NCI-H748 (cell line): ENCODE data around the gene MN1.

ENCODE experiments used
- DNase-seq: peaks from one replicate; lab custom pipeline; 2025; ENCODE audit not compliant: unreplicated experiment; lab: John Stamatoyannopoulos, UW

The MN1 gene

DNA sequence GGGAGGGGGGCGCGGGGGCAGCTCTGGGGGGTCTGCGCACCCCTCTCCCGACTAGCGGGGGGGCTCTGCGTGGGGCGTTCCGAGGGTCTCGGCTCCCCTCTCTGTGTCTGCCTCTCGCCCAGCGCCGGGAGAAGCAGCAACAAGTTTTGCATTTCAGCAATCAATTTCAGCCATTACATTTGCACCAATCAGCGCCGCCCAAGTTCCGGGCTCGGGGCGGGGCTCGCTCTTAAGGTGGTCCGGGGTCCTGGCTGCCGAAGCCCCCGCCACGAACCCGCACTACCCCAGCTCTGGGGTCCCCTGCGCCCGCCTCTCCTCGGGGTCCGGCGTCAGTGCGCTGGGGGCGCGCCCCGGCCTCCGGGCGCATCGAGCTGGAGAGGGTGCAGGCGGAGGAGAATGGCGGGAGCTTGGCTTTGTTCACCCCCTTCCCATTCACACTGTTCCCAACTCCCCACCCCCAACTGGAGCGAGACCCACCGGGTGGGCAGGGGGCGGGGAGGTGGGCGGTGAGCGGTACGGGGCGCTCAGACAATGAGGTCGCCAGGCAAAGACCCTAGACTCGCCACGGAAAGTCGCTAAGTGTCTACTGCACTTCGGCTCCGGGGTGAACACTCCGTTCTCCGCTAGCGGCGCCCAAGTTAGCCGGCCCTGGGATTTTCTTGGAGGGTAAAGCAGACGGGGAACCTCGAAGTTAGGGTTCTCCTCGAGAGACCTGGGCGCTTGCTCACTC lies at the start of gene MN1:
Gene MN1 (minus strand): TSS at position 141 of the 730 bp plus-strand sequence. CDS start 1,213 bp downstream, outside the sequence.
- DNase-seq: peak; percentile 37

DNA sequence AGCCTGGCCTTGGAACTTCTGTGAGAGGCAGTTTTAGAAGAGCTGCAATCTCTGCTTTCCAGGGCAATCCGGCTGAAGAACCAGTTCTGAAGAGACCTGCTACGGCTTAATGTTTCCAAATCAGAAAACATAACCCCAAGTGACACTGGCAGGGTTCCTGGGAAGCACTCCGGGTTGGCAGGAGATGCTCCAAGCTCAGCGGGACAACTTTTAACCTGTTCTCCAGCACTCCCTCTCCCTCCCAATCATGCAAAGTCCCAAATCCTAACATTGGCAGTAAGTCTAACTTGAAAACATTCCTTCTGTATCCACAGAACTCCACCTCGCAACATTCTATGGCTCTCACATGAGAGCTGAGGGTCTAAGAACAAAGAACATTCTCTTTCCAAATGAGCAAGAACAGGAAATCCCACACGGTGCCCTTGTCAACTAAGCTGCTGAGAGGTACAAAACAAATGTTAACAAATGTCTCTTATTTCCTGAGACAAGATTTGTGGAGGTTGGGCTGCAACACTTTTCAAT lies 48.5 kb upstream of the MN1 start:
- DNase-seq: no peak

DNA sequence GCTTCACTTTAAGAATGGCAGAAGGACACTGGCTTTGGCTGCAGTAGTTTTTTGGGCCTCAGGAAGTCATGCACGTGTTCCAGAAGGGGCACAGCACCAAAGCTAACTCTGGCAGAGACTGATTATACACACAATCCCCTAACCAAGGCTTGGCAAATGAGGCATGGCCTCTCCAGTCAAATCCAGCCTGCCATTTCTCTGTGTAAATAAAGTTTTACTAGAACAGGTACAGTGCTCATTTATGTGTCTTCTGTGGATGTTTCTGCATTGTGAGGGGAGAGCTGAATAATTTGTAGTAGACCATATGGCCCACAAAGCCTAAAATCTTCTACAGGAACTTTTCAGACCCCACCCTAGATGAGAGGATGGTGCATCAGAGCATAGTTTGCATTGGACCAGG lies 46.4 kb upstream of the MN1 start:
- DNase-seq: no peak

DNA sequence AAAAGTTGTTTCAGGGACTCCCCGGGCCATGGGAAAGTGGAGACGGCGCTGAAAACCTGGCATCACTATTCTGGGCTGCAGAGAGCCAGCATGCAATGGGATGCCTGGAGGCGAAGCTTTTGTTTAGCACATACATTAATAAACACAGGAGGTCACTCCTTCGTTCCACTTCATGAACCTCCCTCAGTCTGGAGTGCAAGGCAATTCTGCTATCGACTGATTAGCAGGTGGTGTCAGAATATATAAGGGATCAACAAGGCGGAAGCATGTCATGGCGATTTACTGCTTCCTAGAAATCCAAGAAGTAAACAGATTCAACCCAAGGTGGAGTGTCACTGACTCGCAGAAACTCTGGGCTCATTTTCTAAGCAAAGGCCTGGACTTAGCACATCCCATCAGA lies 45.4 kb upstream of the MN1 start:
- no peak for DNase-seq

GRCh38 chr22:27846248-27846757 lies 44.7 kb upstream of the MN1 start:
- no peak for DNase-seq

GRCh38 chr22:27845644-27846043 lies 44.1 kb upstream of the MN1 start:
- no peak for DNase-seq

GRCh38 chr22:27844656-27845591 lies 43.4 kb upstream of the MN1 start:
- DNase-seq: no peak

DNA sequence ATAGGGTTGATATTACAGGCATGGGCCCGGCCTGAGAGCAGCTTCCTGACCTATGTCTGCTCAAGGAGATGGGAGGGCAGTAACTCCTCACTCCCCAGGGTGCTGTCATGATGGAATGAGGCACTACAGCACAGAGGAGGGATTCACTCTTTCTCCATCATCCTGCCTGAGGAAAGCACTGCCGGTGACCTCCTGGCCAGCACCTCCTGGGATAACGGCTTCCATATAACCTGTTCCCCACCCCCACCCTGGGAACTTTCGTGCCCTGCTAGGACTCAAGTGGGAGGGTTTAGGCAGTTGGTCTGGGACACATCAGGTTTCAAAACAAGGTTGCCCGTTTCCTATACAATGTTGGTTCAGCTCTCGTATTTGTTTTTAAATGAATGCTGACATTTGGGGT lies 42.7 kb upstream of the MN1 start:
- no peak for DNase-seq

DNA sequence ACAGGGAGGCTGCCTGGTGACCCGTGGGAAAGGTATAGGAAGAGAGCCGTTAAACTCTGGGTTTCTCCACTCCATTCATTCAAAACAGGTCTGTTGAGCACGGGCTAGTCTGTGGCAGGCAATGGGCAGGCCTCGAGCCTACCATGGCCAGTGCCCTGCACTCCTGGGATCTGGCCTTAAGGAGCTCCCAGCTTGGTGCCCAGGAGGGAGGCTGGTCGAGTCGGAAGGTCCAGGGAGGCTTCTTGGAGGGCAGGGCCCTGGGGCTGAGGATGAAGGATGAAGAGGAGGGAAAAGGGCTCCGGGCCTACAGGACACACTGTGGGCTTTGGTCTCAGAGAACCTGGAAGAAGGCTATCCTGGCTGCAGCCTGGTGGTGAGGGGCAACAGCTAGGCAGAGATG lies 41.9 kb upstream of the MN1 start:
- DNase-seq: no peak

- DNase-seq: no peak
Measured at GRCh38 chr22:27842669-27843431, 41.3 kb upstream of the MN1 start.

- no peak for DNase-seq
Measured at GRCh38 chr22:27842201-27842600, 40.6 kb upstream of the MN1 start.

DNA sequence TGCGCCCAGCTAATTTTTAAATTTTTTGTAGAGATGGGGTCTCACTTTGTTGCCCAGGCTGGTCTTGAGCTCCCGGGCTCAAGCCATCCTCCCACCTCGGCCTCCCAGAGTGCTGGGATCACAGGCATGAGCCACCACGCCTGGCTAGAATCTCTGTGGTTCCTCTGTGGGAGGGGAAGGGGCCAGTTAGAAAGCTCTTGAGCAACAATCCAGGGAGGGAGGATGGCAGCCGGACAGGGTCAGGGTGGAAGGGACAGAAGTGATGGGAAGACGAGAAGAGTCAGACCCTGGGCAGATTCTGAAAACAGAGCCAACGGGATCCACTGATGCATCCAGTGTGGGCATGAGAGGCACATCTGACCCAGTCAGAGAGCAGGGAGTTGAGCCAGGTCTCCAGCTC lies 38.9 kb upstream of the MN1 start:
- DNase-seq: no peak

DNA sequence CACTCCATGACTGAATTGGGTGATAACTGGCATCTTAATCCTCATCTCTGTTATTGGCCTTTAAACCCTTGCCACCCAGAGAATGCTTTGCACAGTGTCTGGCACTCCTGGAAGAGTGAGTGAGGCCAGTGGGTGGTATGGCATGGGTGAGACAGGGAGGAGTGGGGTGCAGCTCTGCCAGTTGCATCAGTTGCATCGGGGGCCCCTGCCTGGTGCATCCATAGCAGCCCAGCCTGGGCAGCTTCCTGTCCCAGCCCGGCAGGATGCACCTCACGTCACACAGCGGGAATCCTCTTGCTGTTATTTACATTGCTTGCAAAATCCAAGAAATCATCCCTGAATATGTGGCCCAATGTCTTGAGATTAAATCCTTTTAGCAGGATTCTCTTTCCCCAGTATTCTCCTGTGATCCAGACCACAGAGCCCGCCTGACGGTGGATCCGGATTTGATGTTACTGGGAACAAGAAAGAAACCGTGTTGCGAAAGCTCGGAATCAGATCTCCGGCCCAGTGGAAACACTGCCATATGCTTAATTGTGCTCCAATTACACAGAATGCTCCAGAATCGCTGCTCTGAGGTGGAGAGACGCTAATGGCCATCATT lies 37.6 kb upstream of the MN1 start:
- DNase-seq: no peak

- DNase-seq: no peak
Measured at GRCh38 chr22:27836181-27836580, 34.6 kb upstream of the MN1 start.

- DNase-seq: no peak
Measured at GRCh38 chr22:27835446-27835845, 33.9 kb upstream of the MN1 start.

DNA sequence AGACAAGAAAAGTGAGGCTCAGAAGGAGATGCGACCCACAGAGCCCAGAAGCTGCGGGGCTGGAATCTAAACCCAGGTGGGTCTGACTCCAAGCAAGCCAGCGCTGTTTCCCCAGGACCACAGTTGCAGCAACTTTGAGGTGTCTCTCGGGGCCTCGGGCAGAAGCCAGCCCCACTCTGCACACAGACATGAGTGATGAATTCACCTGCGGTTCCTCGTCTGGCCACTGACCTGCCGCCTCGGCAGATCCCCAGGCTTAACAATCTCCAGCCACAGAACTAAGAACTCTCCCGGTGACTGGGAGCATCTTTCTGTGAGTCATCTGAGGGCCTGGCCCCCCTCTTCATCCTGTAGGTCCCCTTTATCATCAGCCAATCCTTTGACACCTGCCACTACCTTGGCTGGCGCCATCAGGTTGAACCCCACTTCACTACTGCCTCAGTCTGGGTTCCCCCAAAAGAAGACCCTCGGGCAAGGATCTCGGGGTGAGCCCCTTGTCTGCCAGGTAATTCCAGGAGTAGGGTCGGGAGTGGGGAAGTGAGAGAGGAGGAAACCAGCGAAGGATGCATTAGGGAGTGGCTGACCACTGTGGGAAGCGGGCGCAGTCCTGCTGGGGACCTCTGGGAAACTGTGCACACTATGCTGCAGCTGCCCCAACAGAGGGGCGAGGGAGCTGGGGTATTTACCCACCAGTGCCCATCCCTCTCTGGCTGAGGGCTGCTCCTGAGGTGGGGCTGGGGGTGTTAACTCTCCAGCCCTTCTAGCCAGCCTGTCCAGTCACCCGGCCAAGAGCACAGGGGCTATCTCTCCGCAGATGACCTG lies 33.0 kb upstream of the MN1 start:
- no peak for DNase-seq

DNA sequence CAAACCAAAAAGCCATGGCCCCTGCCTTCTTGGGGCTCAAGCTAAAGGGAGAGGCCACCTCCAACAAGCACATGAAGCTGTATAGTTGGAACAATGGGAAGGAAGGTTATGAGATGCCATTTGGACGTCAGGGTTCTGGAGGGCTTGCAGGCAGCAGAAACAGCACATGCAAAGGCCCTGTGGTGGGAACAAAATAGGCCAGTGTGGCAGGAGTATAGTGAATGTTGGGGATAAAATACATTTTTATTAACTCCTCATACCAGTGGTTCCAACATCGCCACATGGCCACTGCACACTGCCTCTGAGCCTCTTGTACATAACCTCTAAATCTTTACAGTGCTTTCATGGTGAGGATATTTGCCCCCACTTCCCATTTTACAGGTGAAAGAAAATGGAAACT lies 32.2 kb upstream of the MN1 start:
- DNase-seq: no peak

DNA sequence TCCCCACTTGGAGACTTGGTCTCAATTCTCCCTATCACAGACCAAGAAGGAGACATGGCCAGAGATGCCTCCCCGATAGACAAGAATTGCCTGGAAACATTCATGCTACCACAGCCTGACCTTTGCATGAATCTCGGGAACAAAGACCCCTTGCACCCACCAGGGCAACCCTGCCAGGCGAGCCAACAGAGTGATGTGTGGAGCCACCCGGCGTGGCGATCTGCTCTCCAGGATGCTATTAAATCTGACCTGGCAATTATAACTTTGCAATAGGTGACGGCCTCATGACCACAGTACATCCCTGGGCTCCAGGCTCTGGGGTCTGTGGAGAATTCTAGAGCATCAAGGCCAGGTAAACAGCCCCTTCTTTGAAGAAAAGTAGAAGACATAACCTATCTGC lies 31.1 kb upstream of the MN1 start:
- DNase-seq: no peak

DNA sequence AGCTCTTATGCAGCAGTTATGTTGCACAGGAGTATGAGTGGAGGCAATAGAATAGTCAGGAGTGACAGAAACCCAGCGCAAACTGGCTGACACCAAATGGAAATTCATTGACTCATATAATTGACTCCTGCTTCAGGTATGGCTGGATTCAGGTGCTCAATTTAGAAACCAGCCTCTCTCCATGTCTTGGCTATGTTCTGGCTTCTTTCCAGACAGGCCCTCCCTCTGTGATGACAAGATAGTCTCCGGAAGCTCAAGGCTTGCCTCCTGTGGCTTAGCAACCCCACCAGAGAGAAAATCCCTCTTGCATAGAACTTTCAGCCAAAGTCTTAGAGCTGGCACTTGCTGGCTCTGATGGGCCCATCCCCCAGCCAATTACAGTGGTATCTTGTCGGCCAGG lies 28.1 kb upstream of the MN1 start:
- DNase-seq: no peak
